Pulmonary artery endothelial cell (primary cell): Measurements from ENCODE around the gene IKZF2. TPM values are rescaled to one million over a fixed set of nuclear protein-coding genes. Genes with fewer than 3 reads are reported as not detected.

Experiments used
- DNase-seq: peaks from one replicate; pipeline ENCODE4 v3.0.0-alpha.2; 2011; ENCODE audit warnings: low read depth, low spot score
- total RNA-seq: library from RNA; depleted of rRNA; stranded (reverse); fragments of >200 nt; gene quantifications from 2 replicates; pipeline ENCODE4 v1.2.3, GENCODE V29; 2014

IKZF2 gene
- total RNA-seq, 1 donor from 2014 or later = 0.73 TPM

DNA sequence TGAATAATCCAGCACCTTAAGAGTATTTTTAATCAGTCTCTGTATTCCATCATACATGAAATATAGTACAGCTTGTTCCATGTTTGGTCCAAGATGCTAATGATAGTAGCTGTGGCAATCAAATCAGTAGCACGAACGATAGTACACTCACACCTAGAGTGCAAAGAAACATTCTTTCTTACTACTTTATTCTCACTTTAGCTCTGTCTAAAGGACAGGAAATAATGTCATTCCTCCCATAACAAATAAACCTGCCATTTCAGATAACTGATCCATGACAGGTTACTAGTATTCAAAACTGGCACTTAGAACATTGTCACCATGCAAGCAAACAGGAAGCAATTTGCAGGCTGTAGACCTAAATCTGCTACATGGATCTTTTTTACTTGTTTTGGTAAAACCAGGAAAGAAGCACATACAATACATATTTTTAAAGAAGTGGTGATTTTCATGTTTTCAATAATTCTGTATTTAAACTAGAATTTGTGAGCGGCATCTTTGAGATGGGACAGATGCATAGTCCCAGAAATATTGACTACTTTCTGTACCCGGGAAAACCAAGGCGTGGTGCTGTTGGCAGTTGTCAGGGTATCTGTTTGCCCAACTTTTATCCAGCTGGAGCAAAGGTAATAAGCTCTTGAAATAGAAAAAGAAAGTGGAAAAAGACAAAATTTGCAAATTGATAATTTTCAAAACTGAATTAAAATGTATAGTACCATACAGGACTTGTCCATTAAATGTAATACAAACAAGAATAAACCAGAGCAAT is 49.5 kb downstream of the IKZF2 start:
- no peak for DNase-seq

- DNase-seq = no peak
Observed at GRCh38 chr2:213101109-213101508, 50.3 kb downstream of the IKZF2 start.

DNA sequence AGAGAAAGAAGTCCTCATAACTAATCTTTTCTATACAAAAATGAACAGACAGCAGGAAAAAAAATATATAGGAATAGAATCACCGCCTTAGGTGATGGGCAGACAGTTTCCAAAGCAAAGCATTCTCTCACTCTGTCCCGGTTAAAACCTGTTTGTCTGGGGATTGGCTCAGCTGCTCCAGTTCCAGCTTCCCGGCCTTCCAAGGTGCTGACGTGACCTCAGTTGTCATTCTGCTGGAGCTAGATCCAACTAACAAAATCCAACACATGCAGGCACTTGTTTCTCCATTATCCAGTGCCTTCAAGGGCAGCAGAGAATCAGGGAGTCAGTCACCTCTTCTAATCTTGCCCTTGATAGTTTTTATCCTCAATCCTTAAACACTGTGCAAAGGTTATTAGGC is 52.8 kb downstream of the IKZF2 start:
- DNase-seq = no peak

DNA sequence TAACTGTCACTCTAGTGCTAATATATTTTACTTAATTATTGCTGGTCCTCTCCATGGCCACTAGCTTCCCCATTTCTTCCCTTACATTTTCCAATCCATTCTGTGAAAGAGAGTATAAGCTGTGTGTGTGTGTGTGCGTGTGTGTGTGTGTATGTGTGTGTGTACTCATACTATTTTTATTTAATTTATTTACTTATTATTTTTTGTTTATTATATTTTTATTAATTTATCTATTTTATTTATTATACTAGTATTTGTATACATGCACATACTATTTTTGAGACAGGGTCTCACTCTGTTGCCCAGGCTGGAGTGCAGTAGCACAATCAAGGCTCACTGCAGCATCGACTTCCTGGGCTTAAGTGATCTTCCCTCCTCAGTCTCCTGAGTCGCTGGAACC is 59.6 kb downstream of the IKZF2 start:
- no peak for DNase-seq

DNA sequence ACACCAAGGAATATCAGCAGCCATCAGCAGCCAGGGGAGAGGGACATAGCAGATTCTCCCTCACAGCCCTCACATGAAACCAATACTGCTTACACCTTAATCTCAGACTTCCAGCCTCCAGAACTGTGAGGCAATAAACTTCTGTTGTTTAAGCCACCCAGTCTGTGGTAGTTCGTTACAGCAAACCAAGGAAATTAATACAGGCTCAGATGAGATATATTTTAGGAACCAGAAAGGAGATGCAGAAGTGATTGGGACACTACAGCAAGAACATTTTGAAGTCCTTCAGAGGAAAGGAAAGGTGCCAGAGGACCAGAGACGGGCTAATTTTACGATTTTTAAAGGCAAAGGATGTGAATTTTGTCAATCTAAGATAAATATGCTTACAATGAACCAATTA is 60.6 kb downstream of the IKZF2 start:
- no peak for DNase-seq

GRCh38 chr2:213089438-213089837 is 62.0 kb downstream of the IKZF2 start:
- no peak for DNase-seq

- no peak for DNase-seq
Observed at GRCh38 chr2:213087040-213087439, 64.4 kb downstream of the IKZF2 start.

- DNase-seq = no peak
Observed at GRCh38 chr2:213086571-213086970, 64.8 kb downstream of the IKZF2 start.

GRCh38 chr2:213086050-213086449 is 65.4 kb downstream of the IKZF2 start:
- no peak for DNase-seq

DNA sequence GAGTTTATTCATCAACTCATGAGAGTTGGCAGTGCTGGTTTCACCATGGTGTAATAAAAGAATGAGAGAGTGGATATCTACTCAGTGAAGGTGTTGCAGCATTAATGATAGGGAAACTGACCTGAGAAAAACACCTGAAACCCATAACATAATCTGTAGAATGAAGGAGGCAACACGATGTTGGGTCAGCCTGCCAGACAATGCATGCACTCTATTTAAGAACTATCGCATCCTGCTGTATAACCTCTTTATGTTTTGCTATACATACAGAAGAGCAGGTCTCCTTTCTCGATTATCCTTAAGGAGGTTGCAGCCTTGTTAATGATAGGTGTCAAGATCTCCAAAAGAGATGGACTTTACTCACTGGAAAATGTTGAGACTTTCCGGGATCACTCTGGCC is 65.9 kb downstream of the IKZF2 start:
- no peak for DNase-seq

GRCh38 chr2:213084261-213084660 is 67.2 kb downstream of the IKZF2 start:
- DNase-seq = no peak

DNA sequence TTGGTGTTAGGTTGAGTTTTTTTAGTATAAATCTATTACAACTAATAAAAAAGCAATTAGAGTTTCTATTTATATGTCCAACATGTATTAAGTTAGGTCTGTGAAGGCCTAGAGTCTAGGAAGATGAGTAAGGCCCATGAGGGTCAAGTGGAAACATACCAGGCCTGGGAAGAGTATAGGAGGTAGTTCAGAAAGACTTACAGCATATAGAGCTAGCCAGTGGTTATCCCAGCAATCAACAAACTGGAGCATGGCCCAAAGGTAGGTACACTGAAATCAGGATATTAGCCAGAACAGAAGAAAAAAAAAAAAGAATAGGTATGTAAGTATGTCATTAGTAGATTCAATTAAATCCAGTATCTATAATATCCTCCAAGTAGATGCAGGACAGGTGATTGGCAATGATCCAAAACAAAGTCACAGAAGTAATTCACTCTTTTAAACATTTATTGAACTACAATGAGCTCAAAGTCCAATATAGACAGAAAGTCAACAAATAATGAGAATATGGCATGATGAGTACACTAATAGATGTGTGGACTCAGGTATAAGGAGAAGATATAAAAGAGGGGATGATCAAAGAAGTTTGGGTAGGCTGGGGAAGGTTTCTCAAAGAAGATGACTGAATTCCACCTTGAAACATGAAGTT is 70.3 kb downstream of the IKZF2 start:
- no peak for DNase-seq

- DNase-seq = no peak
Observed at GRCh38 chr2:213079756-213080155, 71.7 kb downstream of the IKZF2 start.

DNA sequence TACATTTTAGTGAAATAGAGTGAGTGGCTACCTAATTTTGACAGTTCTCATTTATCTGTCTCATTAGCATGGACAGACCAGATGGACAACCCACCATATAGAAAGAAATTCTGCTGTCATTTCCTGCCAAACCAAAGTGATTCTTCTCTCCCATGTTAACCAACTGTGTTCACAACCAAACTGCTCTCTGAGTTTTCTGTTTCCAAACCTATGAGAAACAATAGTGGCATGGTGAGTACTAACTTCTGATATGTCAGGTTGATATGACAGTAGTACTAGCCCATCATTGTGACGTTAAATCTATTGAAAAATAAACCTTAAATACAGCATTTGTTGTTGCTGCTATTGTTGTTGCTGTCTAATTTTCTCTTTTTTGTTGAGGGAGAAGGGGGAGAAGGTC is 72.7 kb downstream of the IKZF2 start:
- no peak for DNase-seq

- DNase-seq = no peak
Observed at GRCh38 chr2:213069531-213069930, 81.9 kb downstream of the IKZF2 start.

DNA sequence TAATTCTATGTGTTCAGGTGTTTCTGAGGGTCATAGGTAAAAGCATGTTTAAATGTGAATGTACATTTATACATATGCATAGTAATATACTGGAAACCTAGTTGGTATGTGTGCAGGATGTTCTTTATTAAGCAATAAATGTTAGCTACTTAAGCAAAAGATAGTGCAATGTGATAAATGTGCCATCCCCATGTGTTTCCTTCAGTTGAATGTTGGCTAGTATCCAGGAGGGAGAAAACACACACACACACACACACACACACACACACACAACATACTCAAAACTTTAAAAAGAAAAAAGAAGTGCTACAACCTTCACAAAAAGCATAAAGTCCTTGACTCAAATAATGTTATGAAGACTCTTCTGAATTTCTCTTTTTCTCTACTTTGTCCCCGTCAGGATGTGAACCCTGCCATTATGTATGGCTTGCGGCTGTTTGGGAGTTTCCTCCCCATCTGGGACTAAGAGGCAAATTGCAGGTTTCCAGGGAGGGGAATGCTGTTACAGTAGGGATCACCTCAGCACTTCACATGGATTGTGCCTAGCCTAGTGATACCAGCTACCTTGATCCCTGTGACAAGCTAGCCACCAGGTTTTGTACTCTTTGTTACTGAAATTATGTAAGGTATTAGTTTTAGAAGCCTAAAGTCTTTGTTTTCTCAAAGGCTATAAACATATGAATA is 82.6 kb downstream of the IKZF2 start:
- DNase-seq = no peak

GRCh38 chr2:213067888-213068287 is 83.5 kb downstream of the IKZF2 start:
- DNase-seq = no peak

- DNase-seq = no peak
Observed at GRCh38 chr2:213066443-213066743, 85.0 kb downstream of the IKZF2 start.

DNA sequence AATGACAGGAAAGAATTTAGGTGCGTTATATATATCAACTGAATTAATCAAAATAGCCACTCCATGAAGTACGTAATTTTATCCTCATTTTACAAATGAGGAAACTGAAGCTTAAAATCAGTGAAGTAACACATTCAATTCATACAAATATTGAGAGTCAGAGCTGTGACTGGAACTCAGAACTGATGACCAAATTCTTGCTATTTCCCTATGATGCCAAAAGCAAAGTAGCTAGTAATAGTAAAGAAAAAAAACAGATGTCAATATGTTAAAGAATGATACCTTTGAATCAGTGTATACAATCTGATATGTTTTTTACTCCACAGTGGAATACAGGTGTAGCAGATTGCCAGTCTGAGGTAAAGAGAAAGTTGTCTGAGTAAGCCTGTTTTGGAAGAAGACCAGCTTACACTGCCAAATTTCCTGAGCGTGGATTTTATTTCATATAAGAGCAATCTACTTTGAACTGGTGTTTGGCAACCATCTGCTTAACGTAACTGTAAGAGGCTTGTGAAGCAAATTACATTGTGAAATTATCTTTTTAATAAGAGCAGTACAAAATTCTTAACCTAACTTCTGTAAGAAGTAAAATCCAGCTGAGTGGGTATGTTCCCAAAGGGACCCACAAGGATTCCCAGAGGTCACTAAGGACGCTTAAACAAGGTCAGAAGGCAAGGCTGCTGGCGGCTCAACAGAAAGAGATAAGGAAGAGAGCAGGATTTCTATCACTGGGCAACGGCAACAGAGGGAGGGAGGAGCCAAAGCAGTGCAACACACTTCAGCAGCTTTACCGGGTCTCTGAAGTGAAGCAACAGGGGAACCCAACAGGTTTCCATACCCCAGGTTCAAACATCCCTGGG is 85.6 kb downstream of the IKZF2 start:
- DNase-seq = no peak

DNA sequence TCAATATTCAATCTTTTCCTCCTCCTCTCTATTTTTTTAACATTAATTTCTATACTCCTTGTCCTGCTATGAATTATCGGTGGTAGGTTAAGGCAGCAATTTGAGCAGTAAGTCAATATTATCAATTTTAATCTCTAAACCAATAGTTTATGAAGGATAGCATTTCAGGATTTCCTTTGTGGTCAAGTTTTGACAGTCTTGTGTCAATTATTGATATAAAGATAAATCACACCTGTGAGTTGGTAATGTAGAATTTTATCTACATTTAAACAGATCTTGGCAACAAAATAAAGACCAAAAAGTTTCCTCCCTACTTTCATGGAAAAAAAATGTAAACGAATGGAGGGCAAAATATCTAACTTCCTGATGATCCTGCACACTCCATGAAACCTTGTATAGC is 87.3 kb downstream of the IKZF2 start:
- DNase-seq = no peak

GRCh38 chr2:213057977-213058376 is 93.4 kb downstream of the IKZF2 start:
- DNase-seq = no peak

DNA sequence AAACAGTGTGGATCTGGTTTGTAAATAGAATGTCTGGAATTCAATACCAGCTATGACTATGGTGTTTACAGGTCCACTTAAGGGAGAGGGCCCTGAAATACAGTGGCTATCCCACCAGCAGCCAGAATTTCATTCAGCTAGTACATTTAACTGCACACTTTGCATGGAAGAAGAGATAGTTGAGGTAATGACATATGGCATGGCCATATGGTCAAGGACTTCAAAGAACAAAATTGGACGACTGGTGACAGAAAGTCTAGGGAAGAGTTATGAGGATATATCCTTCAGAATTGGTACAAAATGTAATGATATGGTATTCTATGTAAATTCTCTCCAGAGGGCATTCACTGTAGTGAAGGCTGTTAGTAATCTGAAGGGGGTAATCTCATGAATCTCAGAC is 105.0 kb downstream of the IKZF2 start:
- no peak for DNase-seq
